Neuron (in vitro differentiated cells): ENCODE measurements around the gene SLC35F3.

Source experiments
- H2AFZ ChIP-seq: one replicate; pipeline ENCODE4 v1.6.1; 2013; ENCODE audit warnings: low read depth, mild to moderate bottlenecking, inconsistent platforms, low read length, moderate library complexity
- H3K27me3 ChIP-seq: one replicate; pipeline ENCODE4 v1.6.1; 2013; ENCODE audit warnings: low read length; ENCODE audit not compliant: insufficient read depth
- H3K36me3 ChIP-seq: one replicate; pipeline ENCODE4 v1.6.1; 2013; ENCODE audit warnings: low read length; ENCODE audit not compliant: insufficient read depth
- H3K4me1 ChIP-seq: one replicate; pipeline ENCODE4 v1.6.1; 2013; ENCODE audit warnings: low read length; ENCODE audit not compliant: insufficient read depth
- H3K4me3 ChIP-seq: 2 replicates; pipeline ENCODE4 v1.5.1; 2013; ENCODE audit warnings: mild to moderate bottlenecking, low read length, moderate library complexity
- H3K9me3 ChIP-seq: one replicate; pipeline ENCODE4 v1.6.1; 2013; ENCODE audit warnings: low read length

Gene SLC35F3

GRCh38 chr1:233933339-233933738, 28.9 kb downstream of the SLC35F3 start:
- no peak overlapping the region for H2AFZ ChIP-seq
- no peaks in the 10 kb centered on the region for H3K36me3 ChIP-seq
- H3K4me1 ChIP-seq = no peaks in the 10 kb centered on the region
- H3K4me3 ChIP-seq = no peak overlapping the region
- H3K27me3 ChIP-seq = peaks cover 2% of the 10 kb centered on the region
- no peaks in the 10 kb centered on the region for H3K9me3 ChIP-seq

DNA sequence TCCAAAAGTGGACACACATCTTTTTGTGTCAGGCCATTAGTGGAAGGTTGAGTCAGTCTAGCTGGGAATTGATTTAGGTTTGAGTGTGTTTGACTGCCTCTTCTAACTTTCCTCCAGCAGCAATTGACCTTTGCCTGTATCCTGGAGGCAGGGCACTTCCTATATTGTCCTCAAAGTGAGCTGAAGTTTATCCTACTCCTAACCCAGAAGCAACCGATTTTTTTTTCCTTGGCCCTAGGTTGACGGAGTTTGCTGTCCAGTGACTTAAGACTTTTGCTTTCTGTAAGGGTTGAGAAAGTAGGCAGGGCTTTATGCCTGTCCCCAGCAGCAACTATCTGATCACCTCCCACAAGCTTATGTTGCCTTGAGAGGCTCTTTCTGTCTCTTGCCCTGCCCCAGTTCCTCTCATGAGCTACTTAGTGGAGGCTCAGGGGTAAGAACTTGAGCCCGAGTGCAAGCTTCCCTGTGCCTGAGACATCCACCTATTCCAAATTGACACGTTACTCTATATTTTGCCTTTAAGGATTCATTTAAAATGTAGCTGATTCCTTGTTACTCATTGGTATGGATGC, 30.9 kb downstream of the SLC35F3 start:
- Histone ChIP-seq H3K36me3 (no peaks in the 10 kb centered on the region), H3K27me3 (peaks cover 4% of the 10 kb centered on the region), H3K4me1 (no peaks in the 10 kb centered on the region), H3K4me3 (no peak overlapping the region), H2AFZ (no peak overlapping the region), H3K9me3 (no peaks in the 10 kb centered on the region)

- Histone ChIP-seq H3K4me3 (no peak overlapping the region), H3K36me3 (no peaks in the 10 kb centered on the region), H2AFZ (no peak overlapping the region), H3K4me1 (no peaks in the 10 kb centered on the region), H3K27me3 (peaks cover 4% of the 10 kb centered on the region), H3K9me3 (no peaks in the 10 kb centered on the region)
These were observed 31.9 kb downstream of the SLC35F3 start for GRCh38 chr1:233936422-233936821.

GRCh38 chr1:233936842-233937241, 32.4 kb downstream of the SLC35F3 start:
- Histone ChIP-seq H2AFZ (no peak overlapping the region), H3K4me1 (no peaks in the 10 kb centered on the region), H3K36me3 (no peaks in the 10 kb centered on the region), H3K27me3 (peaks cover 4% of the 10 kb centered on the region), H3K4me3 (no peak overlapping the region), H3K9me3 (no peaks in the 10 kb centered on the region)

DNA sequence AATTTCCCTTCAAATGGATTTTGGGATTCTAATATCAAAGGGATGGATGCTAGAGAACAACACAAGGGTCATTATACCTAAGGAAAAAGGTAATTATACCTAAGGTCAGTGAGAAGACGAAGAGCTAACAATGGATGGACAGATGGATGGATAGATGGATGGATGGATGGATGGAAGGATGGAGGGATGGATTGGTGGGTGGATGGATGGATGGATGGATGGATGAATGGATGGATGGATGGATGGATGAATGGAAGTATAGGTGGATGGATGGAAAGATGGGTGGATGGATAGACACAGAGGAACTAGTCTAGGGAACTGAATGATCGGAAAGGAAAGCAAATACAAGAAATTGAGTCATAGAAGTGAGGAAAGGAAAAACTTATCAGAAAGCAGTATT, 34.0 kb downstream of the SLC35F3 start:
- Histone ChIP-seq H3K4me1 (no peaks in the 10 kb centered on the region), H3K9me3 (no peaks in the 10 kb centered on the region), H3K36me3 (no peaks in the 10 kb centered on the region), H2AFZ (no peak overlapping the region), H3K27me3 (peaks cover 4% of the 10 kb centered on the region), H3K4me3 (no peak overlapping the region)

DNA sequence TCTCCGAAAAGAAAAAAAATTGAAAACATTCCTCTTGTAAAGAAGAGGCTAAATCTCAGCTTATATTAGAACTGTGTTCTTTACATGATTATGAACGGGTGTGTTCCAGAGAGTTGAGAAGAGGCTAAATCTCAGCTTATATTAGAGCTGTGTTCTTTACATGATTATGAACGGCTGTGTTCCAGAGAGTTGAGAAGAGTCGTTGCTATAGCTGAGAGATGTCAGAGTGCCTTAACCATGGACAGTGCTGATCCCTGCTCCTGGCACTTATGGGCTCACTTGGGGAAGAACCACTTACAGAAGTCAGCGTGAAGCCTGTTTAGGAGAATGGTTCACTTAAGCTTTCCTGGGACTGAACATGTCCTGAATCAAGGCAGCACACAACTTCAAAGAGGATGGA, 35.0 kb downstream of the SLC35F3 start:
- Histone ChIP-seq H3K4me3 (no peak overlapping the region), H3K27me3 (peaks cover 4% of the 10 kb centered on the region), H3K36me3 (no peaks in the 10 kb centered on the region), H3K9me3 (no peaks in the 10 kb centered on the region), H3K4me1 (no peaks in the 10 kb centered on the region), H2AFZ (no peak overlapping the region)

DNA sequence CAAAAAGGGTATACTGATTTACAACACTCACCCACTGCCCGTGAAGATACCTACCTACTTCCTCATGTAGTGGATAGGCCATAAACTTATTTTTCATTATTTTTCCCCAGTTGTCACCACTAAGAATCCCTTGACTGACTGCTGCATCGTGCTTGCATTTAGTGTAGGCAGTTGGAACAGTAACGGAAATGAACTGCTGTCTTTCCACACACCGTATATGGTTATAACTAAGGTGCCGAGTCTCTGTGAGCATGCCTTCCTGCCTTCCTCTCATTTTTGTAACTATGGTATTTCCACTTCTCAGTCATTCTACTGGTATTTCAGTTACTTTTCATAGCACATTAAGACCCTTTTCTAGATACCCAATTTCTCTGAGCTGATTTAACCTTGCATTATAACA, 36.4 kb downstream of the SLC35F3 start:
- H3K9me3 ChIP-seq = no peaks in the 10 kb centered on the region
- H3K36me3 ChIP-seq = no peaks in the 10 kb centered on the region
- H3K27me3 ChIP-seq = peaks cover 4% of the 10 kb centered on the region
- H2AFZ ChIP-seq = no peak overlapping the region
- H3K4me3 ChIP-seq = no peak overlapping the region
- H3K4me1 ChIP-seq = no peaks in the 10 kb centered on the region

- Histone ChIP-seq H3K4me1 (no peaks in the 10 kb centered on the region), H3K9me3 (no peaks in the 10 kb centered on the region), H3K4me3 (no peak overlapping the region), H3K36me3 (no peaks in the 10 kb centered on the region), H2AFZ (no peak overlapping the region), H3K27me3 (no peaks in the 10 kb centered on the region)
These were observed 40.1 kb downstream of the SLC35F3 start for GRCh38 chr1:233944601-233945000.

DNA sequence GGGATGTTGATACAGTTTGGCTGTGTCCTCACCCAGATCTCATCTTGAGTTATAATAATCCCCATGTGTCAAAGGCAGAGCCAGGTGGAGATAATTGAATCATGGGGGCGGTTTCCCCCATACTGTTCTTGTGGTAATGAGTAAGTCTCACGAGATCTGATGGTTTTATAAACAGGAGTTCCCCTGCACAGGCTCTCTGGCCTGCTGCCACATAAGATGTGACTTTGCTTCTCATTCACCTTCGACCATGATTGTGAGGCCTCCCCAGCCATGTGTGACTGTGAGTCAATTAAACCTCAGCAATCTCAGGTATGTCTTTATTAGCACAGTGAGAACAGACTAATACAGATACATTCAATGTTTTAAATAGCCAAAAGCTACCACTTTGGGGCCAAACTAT, 41.1 kb downstream of the SLC35F3 start:
- Histone ChIP-seq H3K4me3 (no peak overlapping the region), H2AFZ (no peak overlapping the region), H3K9me3 (no peaks in the 10 kb centered on the region), H3K27me3 (no peaks in the 10 kb centered on the region), H3K4me1 (no peaks in the 10 kb centered on the region), H3K36me3 (no peaks in the 10 kb centered on the region)

- Histone ChIP-seq H3K9me3 (no peaks in the 10 kb centered on the region), H3K36me3 (no peaks in the 10 kb centered on the region), H2AFZ (no peak overlapping the region), H3K4me1 (no peaks in the 10 kb centered on the region), H3K4me3 (no peak overlapping the region), H3K27me3 (no peaks in the 10 kb centered on the region)
These were observed 41.5 kb downstream of the SLC35F3 start for GRCh38 chr1:233945979-233946378.

GRCh38 chr1:233946724-233947123, 42.2 kb downstream of the SLC35F3 start:
- H3K4me3 ChIP-seq = no peak overlapping the region
- no peak overlapping the region for H2AFZ ChIP-seq
- H3K27me3 ChIP-seq = no peaks in the 10 kb centered on the region
- H3K4me1 ChIP-seq = no peaks in the 10 kb centered on the region
- no peaks in the 10 kb centered on the region for H3K36me3 ChIP-seq
- no peaks in the 10 kb centered on the region for H3K9me3 ChIP-seq

- H3K36me3 ChIP-seq = no peaks in the 10 kb centered on the region
- no peak overlapping the region for H3K4me3 ChIP-seq
- no peak overlapping the region for H2AFZ ChIP-seq
These were observed 47.3 kb downstream of the SLC35F3 start for GRCh38 chr1:233951804-233952203.

GRCh38 chr1:233957691-233958090, 53.2 kb downstream of the SLC35F3 start:
- H3K36me3 ChIP-seq = no peaks in the 10 kb centered on the region
- H2AFZ ChIP-seq = no peak overlapping the region
- no peak overlapping the region for H3K4me3 ChIP-seq
- no peaks in the 10 kb centered on the region for H3K9me3 ChIP-seq
- H3K27me3 ChIP-seq = no peaks in the 10 kb centered on the region
- H3K4me1 ChIP-seq = no peaks in the 10 kb centered on the region

More at GRCh38 chr1:233951804-233952203, 47.3 kb downstream of the SLC35F3 start:
- Histone ChIP-seq H3K27me3 (no peaks in the 10 kb centered on the region), H3K4me1 (no peaks in the 10 kb centered on the region), H3K9me3 (no peaks in the 10 kb centered on the region)

- Histone ChIP-seq H3K4me1 (no peaks in the 10 kb centered on the region), H2AFZ (no peak overlapping the region), H3K36me3 (no peaks in the 10 kb centered on the region), H3K4me3 (no peak overlapping the region), H3K27me3 (no peaks in the 10 kb centered on the region), H3K9me3 (no peaks in the 10 kb centered on the region)
These were observed 54.6 kb downstream of the SLC35F3 start for GRCh38 chr1:233959102-233959501.
